ENCODE results near the gene DNAJC22.

Gene DNAJC22

GRCh38 chr12:49355913-49356312 is 9.2 kb downstream of the DNAJC22 start:
- FAIRE-seq = no peak

GRCh38 chr12:49357103-49357678 is 10.5 kb downstream of the DNAJC22 start:
- FAIRE-seq (no peak), DNase-seq (ENCODE audit: insufficient read length, low spot score) (peak; percentile 10)
- TF ChIP-seq POLR2AphosphoS5 (IDR thresholded peaks at IDR 0.05; ENCODE audit: low read depth, low read length) (no peak), POU2F2 (IDR thresholded peaks at IDR 0.05; ENCODE audit: low read depth, low read length) (no peak), SPI1 (IDR thresholded peaks at IDR 0.05; ENCODE audit: low read depth, low read length) (no peak), POLR2A (IDR thresholded peaks at IDR 0.05; ENCODE audit: low read depth, low read length) (no peak)

More at GRCh38 chr12:49355913-49356312, 9.2 kb downstream of the DNAJC22 start:
- TF ChIP-seq PAX5 (IDR thresholded peaks at IDR 0.05; ENCODE audit: insufficient read depth, low read length, severe bottlenecking) (no peak), POLR2A (IDR thresholded peaks at IDR 0.05; ENCODE audit: low read depth, low read length) (no peak), TAF1 (IDR thresholded peaks at IDR 0.05; ENCODE audit: low read depth, low read length) (no peak), SPI1 (IDR thresholded peaks at IDR 0.05; ENCODE audit: low read depth, low read length) (no peak), POLR2AphosphoS5 (IDR thresholded peaks at IDR 0.05; ENCODE audit: low read depth, low read length) (no peak), POU2F2 (IDR thresholded peaks at IDR 0.05; ENCODE audit: low read depth, low read length) (no peak)
- DNase-seq (ENCODE audit: insufficient read length, low spot score) = no peak

GRCh38 chr12:49358483-49359141 is 11.9 kb downstream of the DNAJC22 start:
- FAIRE-seq (peak; percentile 76), DNase-seq (ENCODE audit: insufficient read length, low spot score) (peak; percentile 43)
- no peak for TF ChIP-seq PAX5 (IDR thresholded peaks at IDR 0.05; ENCODE audit: insufficient read depth, low read length, severe bottlenecking)
- TF ChIP-seq POLR2A (IDR thresholded peaks at IDR 0.05; ENCODE audit: low read depth, low read length) = no peak
- no peak for TF ChIP-seq TAF1 (IDR thresholded peaks at IDR 0.05; ENCODE audit: low read depth, low read length)

- TF ChIP-seq POLR2AphosphoS5 (IDR thresholded peaks at IDR 0.05; ENCODE audit: low read depth, low read length) (no peak), POU2F2 (IDR thresholded peaks at IDR 0.05; ENCODE audit: low read depth, low read length) (no peak), SPI1 (IDR thresholded peaks at IDR 0.05; ENCODE audit: low read depth, low read length) (no peak), TAF1 (IDR thresholded peaks at IDR 0.05; ENCODE audit: low read depth, low read length) (no peak), PAX5 (IDR thresholded peaks at IDR 0.05; ENCODE audit: insufficient read depth, low read length, severe bottlenecking) (no peak), POLR2A (IDR thresholded peaks at IDR 0.05; ENCODE audit: low read depth, low read length) (no peak)
- FAIRE-seq (no peak), DNase-seq (ENCODE audit: insufficient read length, low spot score) (no peak)
Observed at GRCh38 chr12:49359671-49360070, 13.0 kb downstream of the DNAJC22 start.

- FAIRE-seq (no peak), DNase-seq (ENCODE audit: insufficient read length, low spot score) (no peak)
- TF ChIP-seq SPI1 (IDR thresholded peaks at IDR 0.05; ENCODE audit: low read depth, low read length) (no peak), POLR2A (IDR thresholded peaks at IDR 0.05; ENCODE audit: low read depth, low read length) (no peak), POLR2AphosphoS5 (IDR thresholded peaks at IDR 0.05; ENCODE audit: low read depth, low read length) (no peak), TAF1 (IDR thresholded peaks at IDR 0.05; ENCODE audit: low read depth, low read length) (no peak), POU2F2 (IDR thresholded peaks at IDR 0.05; ENCODE audit: low read depth, low read length) (no peak), PAX5 (IDR thresholded peaks at IDR 0.05; ENCODE audit: insufficient read depth, low read length, severe bottlenecking) (no peak)
Observed at GRCh38 chr12:49362077-49362476, 15.4 kb downstream of the DNAJC22 start.

- DNase-seq (ENCODE audit: insufficient read length, low spot score) (no peak), FAIRE-seq (no peak)
- TF ChIP-seq SPI1 (IDR thresholded peaks at IDR 0.05; ENCODE audit: low read depth, low read length) = no peak
- no peak for TF ChIP-seq TAF1 (IDR thresholded peaks at IDR 0.05; ENCODE audit: low read depth, low read length)
- TF ChIP-seq POU2F2 (IDR thresholded peaks at IDR 0.05; ENCODE audit: low read depth, low read length) = no peak
- TF ChIP-seq POLR2AphosphoS5 (IDR thresholded peaks at IDR 0.05; ENCODE audit: low read depth, low read length) = no peak
- no peak for TF ChIP-seq POLR2A (IDR thresholded peaks at IDR 0.05; ENCODE audit: low read depth, low read length)
- TF ChIP-seq PAX5 (IDR thresholded peaks at IDR 0.05; ENCODE audit: insufficient read depth, low read length, severe bottlenecking) = no peak
Observed at GRCh38 chr12:49364989-49365388, 18.3 kb downstream of the DNAJC22 start.

- FAIRE-seq (peak; percentile 50), DNase-seq (ENCODE audit: insufficient read length, low spot score) (no peak)
- TF ChIP-seq POU2F2 (IDR thresholded peaks at IDR 0.05; ENCODE audit: low read depth, low read length) (no peak), POLR2A (IDR thresholded peaks at IDR 0.05; ENCODE audit: low read depth, low read length) (no peak), PAX5 (IDR thresholded peaks at IDR 0.05; ENCODE audit: insufficient read depth, low read length, severe bottlenecking) (no peak), SPI1 (IDR thresholded peaks at IDR 0.05; ENCODE audit: low read depth, low read length) (no peak), TAF1 (IDR thresholded peaks at IDR 0.05; ENCODE audit: low read depth, low read length) (no peak), POLR2AphosphoS5 (IDR thresholded peaks at IDR 0.05; ENCODE audit: low read depth, low read length) (no peak)
Observed at GRCh38 chr12:49365542-49365941, 18.9 kb downstream of the DNAJC22 start.

GRCh38 chr12:49366096-49366651 is 19.5 kb downstream of the DNAJC22 start:
- no peak for TF ChIP-seq PAX5 (IDR thresholded peaks at IDR 0.05; ENCODE audit: insufficient read depth, low read length, severe bottlenecking)
- 0 out of 2 replicates have a peak, but pooled peaks have one; percentile 0 for TF ChIP-seq SPI1 (IDR thresholded peaks at IDR 0.05; ENCODE audit: low read depth, low read length)
- FAIRE-seq = no peak
- DNase-seq (ENCODE audit: insufficient read length, low spot score) = no peak

- DNase-seq (ENCODE audit: insufficient read length, low spot score) = peak; percentile 85
- peak; percentile 90 for FAIRE-seq
- TF ChIP-seq SPI1 (IDR thresholded peaks at IDR 0.05; ENCODE audit: low read depth, low read length) (no peak), TAF1 (IDR thresholded peaks at IDR 0.05; ENCODE audit: low read depth, low read length) (no peak), POLR2AphosphoS5 (IDR thresholded peaks at IDR 0.05; ENCODE audit: low read depth, low read length) (no peak), POLR2A (IDR thresholded peaks at IDR 0.05; ENCODE audit: low read depth, low read length) (0 out of 2 replicates have a peak, but pooled peaks have one; percentile 46), POU2F2 (IDR thresholded peaks at IDR 0.05; ENCODE audit: low read depth, low read length) (0 out of 2 replicates have a peak, but pooled peaks have one; percentile 17), PAX5 (IDR thresholded peaks at IDR 0.05; ENCODE audit: insufficient read depth, low read length, severe bottlenecking) (peak; percentile 19)
Observed at GRCh38 chr12:49366652-49367380, 20.1 kb downstream of the DNAJC22 start.
